Measurements from ENCODE around the gene MRRF. TPM values are rescaled to one million over a fixed set of nuclear protein-coding genes. Genes with fewer than 3 reads are reported as not detected.

Gene MRRF
- total RNA-seq: 41.9 and 42.0 TPM in 2 replicates

GRCh38 chr9:122264360-122265148, at the start of gene MRRF, which contains the start of gene RBM18:
TSS of gene MRRF (plus strand) at chr9:122264882. CDS start at chr9:122270892, 6,010 bp downstream.
TSS of gene RBM18 (minus strand) at chr9:122264840. CDS start at chr9:122261492, 3,348 bp downstream.

GRCh38 chr9:122228568-122229484, 35.9 kb upstream of the MRRF start, which contains the start of gene LHX6:
TSS of gene LHX6 (minus strand) at chr9:122228957. CDS start at chr9:122228740, 217 bp downstream.

GRCh38 chr9:122370869-122371755, 106.4 kb downstream of the MRRF start, which contains the start of gene PTGS1:
TSS of gene PTGS1 (plus strand) at chr9:122371024. CDS start at chr9:122371085, 61 bp downstream.

Small RNA genes within 50 kb of the gene (small RNA-seq; reads per million reads assigned to genes)
- not detected for gene AL162424.1

Other genes with a start within 250 kb of the MRRF start
- 6.3 and 7.1 TPM in 2 replicates for gene TTLL11, start 171.6 kb upstream of the MRRF start, total RNA-seq
- gene NDUFA8, start 105.1 kb upstream of the MRRF start, total RNA-seq: 15.3 and 27.2 TPM in 2 replicates
- not detected in 2 replicates for gene MORN5, start 105.0 kb upstream of the MRRF start, total RNA-seq
- 0.33 TPM in 1 of 2 replicates, not detected in the other for gene LHX6, start 35.9 kb upstream of the MRRF start, total RNA-seq
- gene RBM18, start within 50 bp of the MRRF start, total RNA-seq: 7.5 and 8.4 TPM in 2 replicates
- under 0.01 and 0.33 TPM in 2 replicates for gene PTGS1, start 106.1 kb downstream of the MRRF start, total RNA-seq
- not detected in 2 replicates for gene OR1J1, start 213.0 kb downstream of the MRRF start, total RNA-seq
- gene OR1J2, start 245.9 kb downstream of the MRRF start, total RNA-seq: not detected in 2 replicates